Spinal cord (tissue), 10 donors: ENCODE measurements around the gene TREX2. TPM values are rescaled to one million over a fixed set of nuclear protein-coding genes. Genes with fewer than 3 reads are reported as not detected.
"Not testable (repeated sequence)": the region's sequence is repeated elsewhere in the genome, so short reads cannot be mapped to it uniquely, and the experiment has no call there.

Experiments
- DNase-seq, 6 donors: peaks; one replicate each; pipeline versions ENCODE4 v3.0.0 to v3.0.0-alpha.2; 2013 to 2015; ENCODE audit warnings: low spot score in 6 of 6, low read depth in 4 of 6
- H3K27ac ChIP-seq: one replicate; pipeline ENCODE4 v1.5.1; 2013; ENCODE audit warnings: low read depth, low read length, control low read depth
- H3K27me3 ChIP-seq: one replicate; pipeline ENCODE4 v1.6.1; 2013; ENCODE audit warnings: low read length; ENCODE audit not compliant: control insufficient read depth, insufficient read depth
- H3K36me3 ChIP-seq: one replicate; pipeline ENCODE4 v1.6.1; 2013; ENCODE audit warnings: low read length; ENCODE audit not compliant: control insufficient read depth, insufficient read depth
- H3K4me1 ChIP-seq: one replicate; pipeline ENCODE4 v1.6.1; 2013; ENCODE audit warnings: low read length; ENCODE audit not compliant: control insufficient read depth, insufficient read depth
- H3K4me3 ChIP-seq: one replicate; pipeline ENCODE4 v1.5.1; 2013; ENCODE audit warnings: low read depth, low read length, control low read depth
- H3K9me3 ChIP-seq: one replicate; pipeline ENCODE4 v1.6.1; 2013; ENCODE audit warnings: low read length; ENCODE audit not compliant: control insufficient read depth, insufficient read depth
- WGBS: methylation state at CpG from one replicate; pipeline ENCODE4 v1.1.5; 2013; ENCODE audit warnings: missing lambda C conversion rate; ENCODE audit not compliant: insufficient coverage; 5-methylcytosine and 5-hydroxymethylcytosine counted together
- polyA plus RNA-seq, 2 donors: library from polyadenylated mRNA; unstranded; fragments of 120-200 nt; gene quantifications; one replicate each; pipeline ENCODE4 v1.2.1, GENCODE V29; 2013; ENCODE audit not compliant: insufficient read length in 2 of 2
- total RNA-seq, 2 donors: library from RNA; depleted of rRNA in 1 of 2; stranded (reverse); fragments of 120-200 nt in 1 of 2; fragments of >200 nt in 1 of 2; gene quantifications; one replicate each; pipeline versions ENCODE4 v1.2.3 to v1.2.4, GENCODE V29; 2013 to 2014
- donor health status: healthy.

The TREX2 gene
- total and polyA plus RNA-seq, 4 donors: 0.41 to 0.77 (median 0.50) TPM; not detected in 1

DNA sequence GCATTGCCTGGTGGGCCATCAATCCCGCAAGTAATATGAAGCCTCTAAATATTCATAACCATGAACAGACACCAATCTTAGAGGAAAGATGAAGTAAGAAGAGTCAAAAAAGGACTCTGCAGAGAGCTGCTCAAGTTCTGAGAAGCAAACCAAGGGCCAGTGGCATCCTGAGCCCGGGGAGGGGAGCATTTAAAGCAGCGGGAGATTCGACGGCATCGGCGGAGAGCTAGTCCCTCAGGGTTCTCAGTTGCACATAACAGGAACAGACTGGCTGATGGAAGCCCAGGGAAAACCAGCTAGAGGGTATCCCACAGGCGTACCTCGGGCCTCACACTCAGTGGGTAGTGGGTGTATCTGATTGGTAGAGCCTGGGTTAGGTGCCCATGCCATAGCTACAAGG is 39.8 kb downstream of the TREX2 start:
- Histone ChIP-seq H3K4me3 (no peak overlapping the region), H3K4me1 (peaks cover 3% of the 10 kb centered on the region), H3K27ac (no peak overlapping the region), H3K9me3 (no peaks in the 10 kb centered on the region), H3K27me3 (no peaks in the 10 kb centered on the region), H3K36me3 (no peaks in the 10 kb centered on the region)
- WGBS: 90% methylated on average over 7 of the region's 9 CpGs
- no peak for DNase-seq

DNA sequence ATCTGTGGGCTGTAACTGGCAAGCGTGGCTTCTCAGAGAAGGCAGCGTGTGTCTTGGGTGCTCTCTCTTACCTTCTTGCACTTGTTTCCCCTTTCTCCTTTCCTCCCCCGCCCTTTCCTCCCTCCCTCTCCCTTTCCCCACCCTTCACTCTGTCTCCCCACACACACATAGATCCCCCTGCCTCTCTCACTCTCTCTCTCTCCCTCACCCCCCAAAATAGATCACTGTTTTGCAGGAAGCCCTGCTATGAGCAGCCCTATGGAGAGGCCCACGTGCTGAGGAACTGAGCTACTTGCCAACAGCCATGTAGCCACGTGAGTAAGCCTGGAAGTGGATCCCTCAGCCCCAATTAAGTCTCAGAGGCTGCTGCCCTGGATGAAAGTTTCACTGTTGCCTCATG is 40.4 kb downstream of the TREX2 start:
- H3K36me3 ChIP-seq: no peaks in the 10 kb centered on the region
- H3K27ac ChIP-seq: no peak overlapping the region
- H3K27me3 ChIP-seq: no peaks in the 10 kb centered on the region
- no peak for DNase-seq
- H3K4me1 ChIP-seq: no peaks in the 10 kb centered on the region
- WGBS: 43% methylated on average over 5 of the region's 5 CpGs
- no peaks in the 10 kb centered on the region for H3K9me3 ChIP-seq
- H3K4me3 ChIP-seq: no peak overlapping the region

DNA sequence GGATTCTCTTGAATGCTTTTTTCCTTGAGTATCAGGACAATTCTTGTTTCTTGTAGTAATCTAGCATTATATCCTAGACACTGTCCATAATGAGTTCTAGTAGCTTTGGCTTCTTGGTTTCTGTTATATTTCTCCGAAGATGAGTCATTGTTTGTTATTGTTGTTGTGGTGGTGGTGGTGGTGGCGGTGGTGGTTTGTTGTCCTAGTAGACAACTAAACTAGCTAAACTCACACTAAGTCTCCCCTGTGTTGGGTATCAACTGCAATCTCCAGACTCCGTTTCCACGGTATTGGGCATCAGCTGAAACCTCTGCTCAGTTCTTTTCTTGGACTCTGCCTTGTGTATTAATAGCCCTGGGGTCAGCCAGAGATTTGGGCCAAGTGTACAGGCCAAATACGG is 41.5 kb downstream of the TREX2 start:
- 83% methylated on average over 3 of the region's 5 CpGs for WGBS
- H3K9me3 ChIP-seq, H3K27ac ChIP-seq, H3K4me3 ChIP-seq, DNase-seq, H3K27me3 ChIP-seq, H3K36me3 ChIP-seq, H3K4me1 ChIP-seq: not testable (repeated sequence)

DNA sequence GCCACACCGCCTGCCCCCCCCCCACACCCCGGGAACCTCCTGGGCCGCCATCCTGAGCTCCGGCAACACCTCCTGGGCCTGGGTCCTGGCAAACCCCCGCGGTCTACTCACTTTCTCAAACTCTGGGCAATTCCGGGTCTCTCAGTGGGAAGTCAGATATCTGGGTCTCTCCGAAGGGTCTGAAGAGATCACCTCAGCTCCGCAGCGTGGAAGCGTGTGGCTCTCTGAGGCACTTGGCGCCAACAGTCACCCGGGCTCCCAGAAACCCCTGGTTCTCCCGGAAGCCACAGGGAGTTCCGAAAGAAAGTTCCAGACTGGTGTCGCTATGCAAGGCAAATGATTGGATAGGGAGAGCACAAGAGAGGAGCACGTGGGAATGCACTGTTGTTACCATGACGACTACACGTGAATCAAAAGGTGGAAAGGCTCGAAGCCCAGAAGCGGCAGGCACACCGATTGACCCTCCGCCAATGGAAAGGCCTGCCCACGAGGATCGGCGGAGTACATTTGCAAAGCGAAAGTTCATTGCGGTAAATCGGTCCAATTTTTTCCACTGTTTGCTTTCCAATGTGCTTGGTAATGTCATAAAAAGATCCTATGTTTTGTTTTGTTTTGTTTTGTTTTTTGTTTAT is 44.6 kb downstream of the TREX2 start, which contains the start of gene PNMA6E:
TSS of gene PNMA6E (minus strand) at position 218 of the 632 bp plus-strand sequence. CDS start 2,501 bp downstream, outside the sequence.
- H3K36me3 ChIP-seq: no peaks in the 10 kb centered on the region
- H3K9me3 ChIP-seq: no peaks in the 10 kb centered on the region
- 90% methylated on average over 29 of the region's 29 CpGs for WGBS
- no peaks in the 10 kb centered on the region for H3K27me3 ChIP-seq
- DNase-seq: no peak
- no peak within 1 kb of the TSS for H3K27ac ChIP-seq
- no peaks in the 10 kb centered on the region for H3K4me1 ChIP-seq
- no peak within 1 kb of the TSS for H3K4me3 ChIP-seq

DNA sequence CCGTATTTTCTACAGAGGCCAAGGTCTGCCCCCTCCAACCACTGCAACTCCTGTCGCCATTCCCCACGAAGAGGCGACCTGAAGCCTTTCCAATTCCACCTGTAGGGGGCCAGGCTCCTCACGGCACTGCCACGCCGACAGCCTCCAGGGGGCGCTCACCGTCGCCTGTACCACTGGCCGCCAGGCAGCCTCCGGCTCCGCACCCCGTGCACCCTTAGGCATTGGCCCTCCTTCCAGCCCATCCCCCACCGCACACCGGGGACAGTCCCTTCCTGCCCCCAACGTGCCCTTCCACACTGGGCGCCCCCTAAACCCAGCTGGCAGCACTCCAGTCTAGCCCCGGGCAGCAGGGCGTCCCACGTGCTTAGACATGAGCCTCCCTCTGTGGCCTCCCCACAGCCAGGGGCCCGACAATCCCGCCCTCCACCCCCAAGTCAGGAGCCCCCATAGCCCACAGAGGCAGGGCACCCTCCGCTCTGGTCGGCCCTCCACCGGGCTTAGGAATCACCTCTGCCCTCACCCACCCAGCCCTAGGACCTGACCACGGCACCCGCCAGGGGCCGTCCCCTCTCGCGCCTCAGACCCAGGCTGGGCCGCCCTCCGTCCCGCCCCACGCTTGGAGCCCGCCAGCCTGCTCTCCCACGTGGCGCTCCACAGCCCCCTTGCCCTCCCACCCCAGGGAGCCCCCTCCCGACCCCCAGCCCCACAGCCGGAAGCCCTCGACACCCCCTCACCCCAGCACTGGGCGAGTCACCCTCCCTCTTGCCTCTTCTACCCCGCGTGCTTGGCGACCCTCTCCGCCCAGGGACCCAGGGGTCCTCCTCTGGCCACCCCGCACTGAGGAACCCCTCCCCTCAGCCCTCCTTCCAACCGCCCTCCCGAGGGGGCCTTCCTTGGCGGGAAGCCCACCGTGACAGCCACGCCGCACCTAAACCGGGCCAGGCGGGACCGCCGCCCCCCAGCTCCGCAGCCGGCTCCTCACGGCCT is 45.4 kb downstream of the TREX2 start:
- Histone ChIP-seq H3K27me3 (no peaks in the 10 kb centered on the region), H3K4me1 (no peaks in the 10 kb centered on the region), H3K36me3 (no peaks in the 10 kb centered on the region), H3K9me3 (no peaks in the 10 kb centered on the region), H3K27ac (no peak overlapping the region), H3K4me3 (no peak overlapping the region)
- WGBS: 78% methylated on average over 53 of the region's 60 CpGs
- no peak for DNase-seq

DNA sequence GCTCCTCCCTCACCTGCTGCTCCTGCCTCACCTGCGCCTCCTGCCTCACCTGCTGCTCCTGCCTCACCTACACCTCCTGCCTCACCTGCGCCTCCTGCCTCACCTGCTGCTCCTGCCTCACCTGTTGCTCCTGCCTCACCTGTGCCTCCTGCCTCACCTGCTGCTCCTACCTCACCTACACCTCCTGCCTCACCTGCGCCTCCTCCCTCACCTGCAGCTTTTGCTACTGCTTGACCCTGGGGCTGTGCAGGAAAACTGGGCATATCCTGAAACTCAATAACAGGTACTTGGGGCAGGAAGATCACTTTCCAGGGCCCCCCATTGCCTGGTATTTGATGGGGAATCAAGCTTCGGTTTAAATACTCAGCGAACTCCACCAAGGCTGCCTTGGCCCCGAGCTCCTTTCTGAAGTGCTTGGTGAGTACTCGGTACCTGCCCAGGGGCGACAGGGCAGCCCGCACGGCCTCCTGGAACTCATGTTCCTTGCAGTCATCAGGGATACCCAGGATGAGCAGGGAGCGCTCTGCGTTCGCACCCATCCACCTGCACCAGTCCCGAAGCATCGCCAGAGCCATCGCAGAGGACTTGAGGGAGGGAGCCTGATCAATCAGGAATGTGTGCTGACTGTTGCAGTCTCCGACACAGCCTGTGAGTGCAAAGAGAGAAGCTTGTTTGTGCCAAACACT is 47.4 kb downstream of the TREX2 start:
- no peaks in the 10 kb centered on the region for H3K27me3 ChIP-seq
- 83% methylated on average over 16 of the region's 17 CpGs for WGBS

DNA sequence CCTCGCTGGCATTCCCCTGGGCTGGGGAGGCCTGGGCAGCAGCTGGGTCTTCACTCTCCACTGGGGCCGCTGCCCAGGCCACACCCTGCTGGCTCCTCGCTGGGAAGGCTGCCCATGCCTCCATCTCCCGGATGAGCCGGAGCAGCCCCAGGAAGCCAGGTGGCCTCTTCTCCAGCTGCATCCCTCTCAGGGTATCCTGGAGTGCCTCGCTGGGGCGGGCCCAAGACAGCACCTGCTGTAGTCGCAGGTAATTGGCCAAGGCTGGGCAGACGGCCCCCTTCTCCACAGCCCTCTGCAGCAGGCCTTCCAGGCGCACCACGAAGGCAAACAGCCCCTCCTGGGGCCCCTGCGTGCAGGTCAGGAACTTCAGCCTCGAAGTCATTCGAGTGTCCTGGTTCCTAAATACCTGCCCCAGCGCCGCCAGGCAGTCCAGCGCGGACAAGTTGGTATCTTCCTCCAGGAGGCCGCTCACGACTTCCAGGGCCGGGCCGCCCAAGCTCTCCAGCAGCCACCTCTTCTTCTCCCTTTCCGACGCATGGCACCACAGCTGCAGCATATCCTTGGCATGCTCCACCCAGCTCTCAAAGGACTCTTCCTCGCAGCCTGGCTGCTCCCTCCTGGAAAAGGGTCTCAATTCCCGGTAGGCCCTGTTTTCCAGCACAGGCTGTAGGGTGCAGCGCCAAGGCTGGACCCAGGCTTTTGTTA is 48.4 kb downstream of the TREX2 start:
- WGBS: 82% methylated on average over 27 of the region's 27 CpGs
- no peak for DNase-seq
- H3K4me1 ChIP-seq: no peaks in the 10 kb centered on the region
- H3K36me3 ChIP-seq: no peaks in the 10 kb centered on the region
- H3K9me3 ChIP-seq: no peaks in the 10 kb centered on the region
- H3K27ac ChIP-seq: no peak overlapping the region
- H3K27me3 ChIP-seq: no peaks in the 10 kb centered on the region
- H3K4me3 ChIP-seq: no peak overlapping the region

More for the DNA sequence above, 47.4 kb downstream of the TREX2 start:
- no peak for DNase-seq
- Histone ChIP-seq H3K4me1 (no peaks in the 10 kb centered on the region), H3K36me3 (no peaks in the 10 kb centered on the region), H3K27ac (no peak overlapping the region), H3K4me3 (no peak overlapping the region), H3K9me3 (no peaks in the 10 kb centered on the region)

DNA sequence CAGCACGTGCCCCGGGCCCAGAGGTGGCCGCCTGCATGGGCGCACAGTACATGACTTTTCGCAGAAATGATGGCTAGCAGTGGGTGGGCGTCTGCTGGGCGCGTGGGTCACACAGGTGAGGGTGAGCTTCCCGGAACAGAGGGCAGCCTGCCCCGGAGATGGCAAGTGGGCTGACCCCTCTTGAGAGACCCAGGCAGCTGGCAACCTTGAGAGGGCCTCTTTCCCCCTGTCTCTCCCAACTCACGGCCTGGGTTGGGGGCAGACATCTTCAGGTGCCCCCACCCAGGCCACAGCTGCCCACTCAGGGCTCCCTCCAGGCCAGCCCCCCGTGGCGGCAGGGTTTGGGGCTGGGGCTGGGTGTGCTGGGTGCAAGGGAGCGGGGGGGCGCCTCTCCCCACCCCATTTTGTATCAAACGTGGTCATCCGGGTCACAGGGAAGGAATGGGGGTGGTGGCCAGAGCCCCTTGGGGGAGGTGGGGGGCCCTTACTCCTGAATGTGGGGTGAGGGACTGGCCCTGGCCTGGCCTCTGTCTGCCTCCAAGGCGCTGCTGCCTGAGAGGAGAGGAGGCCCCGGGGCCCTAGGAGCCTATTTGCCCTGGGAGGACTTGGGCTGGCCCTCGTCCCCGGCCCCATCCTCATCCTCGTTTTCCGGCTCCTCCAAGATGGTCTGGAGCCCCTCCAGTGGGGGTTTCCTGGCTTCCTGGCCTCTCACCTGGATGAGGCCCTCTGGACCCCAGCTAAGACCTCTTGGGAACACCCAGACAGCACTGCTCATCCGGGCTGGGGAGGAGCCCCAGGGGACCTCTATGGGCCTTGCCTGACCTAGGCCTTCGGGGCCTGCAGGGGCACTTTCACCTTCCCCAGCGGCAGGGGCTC is 49.3 kb downstream of the TREX2 start:
- Histone ChIP-seq H3K27me3 (no peaks in the 10 kb centered on the region), H3K4me3 (no peak overlapping the region), H3K4me1 (peaks cover 3% of the 10 kb centered on the region), H3K36me3 (no peaks in the 10 kb centered on the region), H3K9me3 (no peaks in the 10 kb centered on the region), H3K27ac (no peak overlapping the region)
- DNase-seq: no peak
- 85% methylated on average over 19 of the region's 26 CpGs for WGBS
